HG02884 (cell line): ENCODE results near the gene PSTPIP2.
A peak's percentile ranks its signal among the peaks of the same experiment; 100 is the strongest.
"Not testable (repeated sequence)": the region's sequence is repeated elsewhere in the genome, so short reads cannot be mapped to it uniquely, and the experiment has no call there.

Source experiments
- ATAC-seq: cut with Tn5 transposase; IDR thresholded peaks from one replicate; pipeline ENCODE4 v1.9.1; 2021; ENCODE audit warnings: mild to moderate bottlenecking, moderate library complexity; ENCODE audit not compliant: unreplicated experiment

The PSTPIP2 gene, protein sequence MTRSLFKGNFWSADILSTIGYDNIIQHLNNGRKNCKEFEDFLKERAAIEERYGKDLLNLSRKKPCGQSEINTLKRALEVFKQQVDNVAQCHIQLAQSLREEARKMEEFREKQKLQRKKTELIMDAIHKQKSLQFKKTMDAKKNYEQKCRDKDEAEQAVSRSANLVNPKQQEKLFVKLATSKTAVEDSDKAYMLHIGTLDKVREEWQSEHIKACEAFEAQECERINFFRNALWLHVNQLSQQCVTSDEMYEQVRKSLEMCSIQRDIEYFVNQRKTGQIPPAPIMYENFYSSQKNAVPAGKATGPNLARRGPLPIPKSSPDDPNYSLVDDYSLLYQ

GRCh38 chr18:46071653-46072375, at the start of gene PSTPIP2:
PSTPIP2 (minus strand) TSS chr18:46072260; CDS start chr18:46072188, 72 bp downstream.
- ATAC-seq, result peak; percentile 61

- ATAC-seq, result no peak
Observed at GRCh38 chr18:46113751-46114150, 41.7 kb upstream of the PSTPIP2 start.

DNA sequence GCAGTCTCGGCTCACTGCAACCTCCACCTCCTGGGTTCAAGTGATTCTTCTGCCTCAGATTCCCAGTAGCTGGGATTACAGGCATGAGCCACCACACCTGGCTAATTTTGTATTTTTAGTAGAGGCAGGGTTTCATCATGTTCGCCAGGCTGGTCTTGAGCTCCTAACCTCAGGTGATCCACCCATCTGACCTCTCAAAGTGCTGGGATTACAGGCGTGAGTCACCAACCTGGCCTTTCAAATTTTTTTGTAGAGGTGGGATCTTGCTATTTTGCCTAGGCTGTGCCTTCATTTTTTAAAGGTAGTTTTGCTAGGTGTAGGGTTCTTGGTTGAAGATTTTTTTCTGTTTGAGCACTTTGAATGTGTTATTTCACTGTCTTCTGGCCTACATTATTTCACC, 38.3 kb upstream of the PSTPIP2 start:
- no peak for ATAC-seq

DNA sequence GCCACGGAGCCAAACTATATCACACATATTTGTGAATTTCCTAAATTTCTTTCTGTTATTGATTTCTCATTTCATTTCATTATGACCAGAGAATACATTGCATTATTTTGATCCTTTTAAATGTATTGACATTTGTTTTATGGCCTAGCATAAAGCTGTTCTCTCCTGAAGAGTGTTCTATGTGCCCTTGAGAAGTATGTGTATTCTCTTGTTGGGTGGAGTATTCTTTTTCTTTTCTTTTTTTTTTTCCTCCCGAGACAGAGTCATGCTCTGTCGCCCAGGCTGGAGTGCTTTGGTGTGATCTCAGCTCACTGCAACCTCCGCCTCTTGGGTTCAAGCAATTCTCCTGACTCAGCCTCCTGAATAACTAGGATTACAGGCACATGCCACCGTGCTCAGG, 37.3 kb upstream of the PSTPIP2 start:
- ATAC-seq, result no peak

GRCh38 chr18:46104128-46104911, 32.3 kb upstream of the PSTPIP2 start, which contains the start of gene HAUS1:
HAUS1 (plus strand) TSS chr18:46104385; CDS start chr18:46104412, 27 bp downstream.
- ATAC-seq, result peak; percentile 90

GRCh38 chr18:46099463-46099862, 27.4 kb upstream of the PSTPIP2 start:
- no peak for ATAC-seq

DNA sequence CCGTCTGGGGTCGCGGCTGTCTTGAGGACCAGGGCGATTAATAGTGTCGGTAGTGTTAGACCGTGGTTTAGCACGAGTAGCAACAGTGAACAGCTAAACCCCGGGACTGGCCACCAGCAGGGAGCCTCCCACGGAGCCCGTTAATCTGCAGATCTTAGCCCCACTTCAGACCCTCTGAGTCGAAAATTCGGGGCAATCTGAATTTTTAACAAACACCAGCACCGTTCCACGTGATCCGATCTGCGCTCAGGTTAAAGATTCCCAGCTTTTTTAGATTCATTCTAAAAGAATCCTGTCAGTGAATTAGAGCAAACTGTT, 26.5 kb upstream of the PSTPIP2 start:
- ATAC-seq, result no peak

DNA sequence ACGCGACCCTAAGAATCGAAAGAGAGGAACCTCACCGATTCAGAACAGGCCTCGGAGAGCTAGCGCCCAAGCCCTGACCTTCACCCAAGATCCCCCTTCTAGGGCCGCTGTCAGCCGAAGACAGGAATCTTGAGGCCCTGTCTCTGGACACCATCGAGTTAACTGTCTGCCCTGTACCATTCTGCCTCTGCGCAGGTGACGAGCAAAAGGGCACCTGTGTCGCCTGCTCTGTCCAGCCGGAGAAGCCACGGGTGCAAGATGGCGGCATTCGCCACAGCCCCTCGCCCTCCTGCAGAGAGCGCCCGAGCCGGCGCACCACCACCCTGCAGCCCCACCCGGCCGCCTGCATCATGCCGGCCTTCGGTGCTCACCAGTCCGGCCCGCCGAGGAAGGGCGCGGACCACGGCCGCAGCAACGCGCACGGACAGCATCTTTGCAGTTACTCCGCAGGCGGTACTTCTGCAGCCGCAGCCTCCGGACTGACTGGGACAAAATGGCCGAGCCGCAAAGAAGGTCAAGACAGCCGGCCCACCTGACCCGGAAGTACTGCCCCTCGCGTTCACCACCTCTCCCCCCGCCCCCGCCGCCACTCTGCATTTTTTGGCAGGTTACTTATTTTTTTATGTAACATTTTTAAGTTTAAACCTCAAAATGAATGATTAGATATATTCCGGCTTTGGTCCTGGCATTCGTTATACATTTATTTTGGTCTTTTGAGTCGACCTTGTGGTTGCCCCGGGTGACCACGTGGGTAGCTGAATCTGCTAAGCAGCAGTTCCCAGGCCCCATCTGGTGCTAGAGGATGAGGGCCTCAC, 25.9 kb upstream of the PSTPIP2 start, which contains the start of gene ATP5F1A:
Gene ATP5F1A (minus strand): TSS at position 496 of the 815 bp plus-strand sequence. CDS start 65 bp downstream, at position 431.
- ATAC-seq, result peak; percentile 74

- ATAC-seq, result peak; percentile 16
Observed at GRCh38 chr18:46097431-46097800, 25.4 kb upstream of the PSTPIP2 start.

- ATAC-seq, result no peak
Observed at GRCh38 chr18:46096651-46097300, 24.7 kb upstream of the PSTPIP2 start.

- no peak for ATAC-seq
Observed at GRCh38 chr18:46095532-46095931, 23.5 kb upstream of the PSTPIP2 start.

GRCh38 chr18:46088501-46088900, 16.4 kb upstream of the PSTPIP2 start:
- ATAC-seq, result not testable (repeated sequence)

DNA sequence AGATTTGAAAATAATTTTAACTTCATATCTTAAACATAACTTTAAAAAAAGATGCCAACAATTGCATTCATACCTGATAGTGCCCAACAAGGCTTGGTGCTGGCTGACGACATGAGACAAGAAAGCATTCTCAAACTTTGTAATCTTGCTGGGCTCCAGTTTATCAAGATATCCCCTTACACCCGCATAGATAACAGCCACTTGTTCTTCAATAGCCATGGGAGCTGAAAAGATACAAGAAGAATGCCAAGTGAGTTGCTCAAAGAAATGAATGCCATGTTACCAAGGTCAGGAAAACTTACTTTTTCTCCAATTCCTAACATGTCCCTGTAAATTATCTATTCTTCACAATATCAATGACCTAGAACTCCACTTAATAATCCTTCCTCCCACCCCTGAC, 12.4 kb upstream of the PSTPIP2 start:
- ATAC-seq, result no peak

- no peak for ATAC-seq
Observed at GRCh38 chr18:46080156-46080555, 8.1 kb upstream of the PSTPIP2 start.

DNA sequence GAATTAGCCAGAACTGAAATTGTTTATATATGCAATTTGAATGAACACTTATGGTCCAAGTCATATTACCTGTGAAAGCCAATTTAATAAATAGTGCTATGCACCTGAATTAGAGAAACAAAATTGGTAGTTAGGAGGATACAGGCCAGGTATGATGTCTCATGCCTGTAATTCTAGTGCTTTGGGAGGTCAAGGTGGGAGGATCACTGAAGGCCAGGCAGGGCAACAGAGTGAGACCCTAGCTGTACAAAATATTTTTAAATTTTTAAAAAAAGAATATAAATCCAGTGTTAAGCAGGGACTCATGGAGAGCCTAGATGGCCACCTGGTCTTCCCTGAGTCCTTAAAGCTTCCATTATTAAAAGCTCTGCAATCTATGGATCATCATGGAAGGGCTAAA, 7.3 kb upstream of the PSTPIP2 start:
- ATAC-seq, result no peak

- ATAC-seq, result no peak
Observed at GRCh38 chr18:46073474-46074331, 1.6 kb upstream of the PSTPIP2 start.

DNA sequence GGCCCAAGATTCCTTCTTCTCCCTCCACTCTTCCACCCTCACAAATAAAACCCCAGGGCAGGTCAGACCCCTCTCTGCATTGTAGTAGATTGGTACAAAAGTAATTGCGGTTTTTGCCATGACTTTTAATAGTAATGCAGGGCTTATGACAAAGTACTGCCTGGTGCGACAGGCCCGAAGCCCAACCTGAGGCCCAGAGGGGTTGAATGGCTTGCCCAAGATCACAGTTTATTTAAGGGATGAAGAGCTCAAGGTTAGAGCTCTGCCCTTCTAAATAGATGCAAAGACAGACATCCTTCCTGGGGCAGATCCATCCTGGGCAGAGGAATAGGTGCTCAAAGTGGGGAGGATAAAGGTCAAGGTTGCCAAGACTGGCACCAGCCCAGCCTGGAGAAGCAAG, 899 bp upstream of the PSTPIP2 start:
- ATAC-seq, result no peak

DNA sequence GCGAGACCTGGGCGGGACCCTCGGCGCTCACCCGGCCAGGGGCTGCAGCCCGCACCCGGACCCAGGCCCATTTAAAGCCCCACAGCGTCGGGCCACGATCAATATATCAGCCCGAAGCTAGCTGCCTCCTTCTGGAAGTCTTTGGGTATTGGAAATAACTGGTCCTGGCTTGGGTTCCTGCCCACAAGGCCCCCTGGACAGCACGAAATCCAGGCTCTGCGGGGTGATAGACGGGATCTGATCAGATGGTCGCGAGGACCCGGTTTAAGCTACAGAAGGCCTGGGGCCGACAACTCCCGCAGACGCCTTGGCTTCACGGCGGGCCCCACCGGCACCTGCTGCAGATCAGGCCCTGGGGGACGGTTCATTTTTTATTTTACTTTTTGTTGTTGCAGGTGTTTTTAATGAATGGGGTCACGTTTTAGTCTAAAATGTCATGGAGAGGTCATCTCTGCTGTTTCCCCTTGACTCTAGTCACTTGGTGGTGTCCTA, 362 bp upstream of the PSTPIP2 start:
- no peak for ATAC-seq
